Mesangial cell (primary cell): ENCODE measurements around the gene ALOX5. TPM values are rescaled to one million over a fixed set of nuclear protein-coding genes. Genes with fewer than 3 reads are reported as not detected.

Experiments used
- total RNA-seq: library from RNA; depleted of rRNA; stranded (reverse); fragments of >200 nt; gene quantifications from 2 replicates; pipeline ENCODE4 v1.2.3, GENCODE V29; 2015

Gene ALOX5
- total RNA-seq, result 0.16 and 4.3 TPM in 2 replicates

DNA sequence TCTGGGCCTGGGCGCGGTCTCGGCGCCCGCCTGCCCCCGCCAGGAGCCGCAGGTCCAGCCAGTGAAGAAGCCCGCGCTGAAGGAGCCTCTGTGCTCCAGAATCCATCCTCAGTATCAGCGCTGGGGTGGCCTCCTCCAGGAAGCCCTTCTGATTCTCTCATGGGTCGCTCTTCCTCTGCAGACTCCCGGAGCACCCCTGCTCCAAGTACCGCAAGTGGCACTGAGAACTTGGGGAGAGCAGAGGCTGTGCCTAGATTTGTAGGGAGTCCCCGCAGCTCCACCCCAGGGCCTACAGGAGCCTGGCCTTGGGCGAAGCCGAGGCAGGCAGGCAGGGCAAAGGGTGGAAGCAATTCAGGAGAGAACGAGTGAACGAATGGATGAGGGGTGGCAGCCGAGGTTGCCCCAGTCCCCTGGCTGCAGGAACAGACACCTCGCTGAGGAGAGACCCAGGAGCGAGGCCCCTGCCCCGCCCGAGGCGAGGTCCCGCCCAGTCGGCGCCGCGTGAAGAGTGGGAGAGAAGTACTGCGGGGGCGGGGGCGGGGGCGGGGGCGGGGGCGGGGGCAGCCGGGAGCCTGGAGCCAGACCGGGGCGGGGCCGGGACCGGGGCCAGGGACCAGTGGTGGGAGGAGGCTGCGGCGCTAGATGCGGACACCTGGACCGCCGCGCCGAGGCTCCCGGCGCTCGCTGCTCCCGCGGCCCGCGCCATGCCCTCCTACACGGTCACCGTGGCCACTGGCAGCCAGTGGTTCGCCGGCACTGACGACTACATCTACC lies at the start of gene ALOX5:
ALOX5 (plus strand) TSS at position 641 of the 774 bp plus-strand sequence; CDS start at position 705, 64 bp downstream.

Other genes starting within 250 kb of the ALOX5 start
- not detected in 2 replicates for gene OR13A1, start 58.6 kb upstream of the ALOX5 start, total RNA-seq